C1 segment of cervical spinal cord (tissue), 14 donors: Measurements from ENCODE around the gene TLE4.
A peak's percentile ranks its signal among the peaks of the same experiment; 100 is the strongest.
"Not testable (repeated sequence)": the region's sequence is repeated elsewhere in the genome, so short reads cannot be mapped to it uniquely, and the experiment has no call there.

ENCODE experiments used
- DNase-seq, 14 donors: peaks; one replicate each; lab custom pipeline; 2025; lab: John Stamatoyannopoulos, UW

TLE4 gene

GRCh38 chr9:79731171-79731890 is 159.6 kb downstream of the TLE4 start:
- DNase-seq: no peak

- DNase-seq: no peak
Observed at GRCh38 chr9:79735023-79735779, 163.4 kb downstream of the TLE4 start.

- no peak for DNase-seq
Observed at GRCh38 chr9:79736051-79736450, 164.3 kb downstream of the TLE4 start.

- DNase-seq: no peak
Observed at GRCh38 chr9:79741381-79741780, 169.6 kb downstream of the TLE4 start.

- peak in 5 of 14 donors; percentile 4 to 25 (median 13) for DNase-seq
Observed at GRCh38 chr9:79742110-79742721, 170.5 kb downstream of the TLE4 start.

GRCh38 chr9:79744521-79744920 is 172.8 kb downstream of the TLE4 start:
- DNase-seq: no peak

- DNase-seq: no peak
Observed at GRCh38 chr9:79745752-79746336, 174.1 kb downstream of the TLE4 start.

GRCh38 chr9:79751895-79752466 is 180.2 kb downstream of the TLE4 start:
- DNase-seq: not testable (repeated sequence)

GRCh38 chr9:79756414-79756813 is 184.6 kb downstream of the TLE4 start:
- no peak for DNase-seq

GRCh38 chr9:79757074-79757473 is 185.3 kb downstream of the TLE4 start:
- no peak for DNase-seq

- DNase-seq: no peak
Observed at GRCh38 chr9:79757881-79758669, 186.3 kb downstream of the TLE4 start.

- DNase-seq: no peak
Observed at GRCh38 chr9:79759460-79759859, 187.7 kb downstream of the TLE4 start.

- no peak for DNase-seq
Observed at GRCh38 chr9:79762070-79762469, 190.3 kb downstream of the TLE4 start.

GRCh38 chr9:79763671-79764285 is 192.0 kb downstream of the TLE4 start:
- DNase-seq: no peak

- DNase-seq: peak in 2 of 14 donors; percentile 8 to 17
Observed at GRCh38 chr9:79764374-79764773, 192.6 kb downstream of the TLE4 start.

- no peak for DNase-seq
Observed at GRCh38 chr9:79765466-79765865, 193.7 kb downstream of the TLE4 start.

GRCh38 chr9:79766091-79766490 is 194.3 kb downstream of the TLE4 start:
- peak in 1 of 14 donors; percentile 38 for DNase-seq

GRCh38 chr9:79768194-79768593 is 196.4 kb downstream of the TLE4 start:
- no peak for DNase-seq

GRCh38 chr9:79769476-79770275 is 197.9 kb downstream of the TLE4 start:
- DNase-seq: no peak

- no peak for DNase-seq
Observed at GRCh38 chr9:79774356-79774755, 202.6 kb downstream of the TLE4 start.
